Measurements from ENCODE around the gene MIXL1. TPM values are rescaled to one million over a fixed set of nuclear protein-coding genes. Genes with fewer than 3 reads are reported as not detected.

Gene MIXL1
- total RNA-seq, 1 experiment from 2014 or later, result not detected

- intact Hi-C loops (cut with micrococcal nuclease), result loop anchor here (5.0 kb wide), 1 partner anchor 55 kb away; no protein-coding TSS in a partner anchor
- peaks cover 16 to 38% of the 10 kb centered on the region in 2 experiments for H3K4me1 ChIP-seq (ENCODE audit: control insufficient read depth in 1 of 2, insufficient read depth in 2 of 2, low read length in 2 of 2)
- no peak overlapping the region for H3K9ac ChIP-seq (ENCODE audit: low read length)
- RAD21 ChIA-PET (ENCODE audit: low non-redundant PET in 1 of 2, low total read pairs in 2 of 2, uncharacterized antibody in 2 of 2, unreplicated experiment in 2 of 2), result no interaction called here
- no TSS peak for BruUV-seq (replicated peaks)
- peak; percentile 39 for DNase-seq (ENCODE audit: low read depth, low spot score)
- H3K9me2 ChIP-seq (ENCODE audit: insufficient read depth), result no peaks in the 10 kb centered on the region
- POLR2A ChIA-PET, result interaction anchor here (1.8 kb wide), 1 partner anchor 18 kb away, joined by 4 read pairs; no protein-coding TSS in a partner anchor
- H3K4me2 ChIP-seq (ENCODE audit: low read length), result peak overlapping the region; percentile 44
- ATAC-seq, result peak; percentile 43
- TF ChIP-seq EGR1 (IDR thresholded peaks at IDR 0.05; ENCODE audit: low read depth) (no peak), CBX3 (IDR thresholded peaks at IDR 0.05; ENCODE audit: low read depth) (0 out of 2 replicates have a peak, but pooled peaks have one; percentile 14), POLR2AphosphoS5 (IDR thresholded peaks at IDR 0.05; ENCODE audit: low read depth, low read length) (peak; percentile 47; the same call in 1 of the 2 replicates), CEBPB (IDR thresholded peaks at IDR 0.05; ENCODE audit: low read depth) (peak; percentile 73)
- TF ChIP-seq, protein P1, sequence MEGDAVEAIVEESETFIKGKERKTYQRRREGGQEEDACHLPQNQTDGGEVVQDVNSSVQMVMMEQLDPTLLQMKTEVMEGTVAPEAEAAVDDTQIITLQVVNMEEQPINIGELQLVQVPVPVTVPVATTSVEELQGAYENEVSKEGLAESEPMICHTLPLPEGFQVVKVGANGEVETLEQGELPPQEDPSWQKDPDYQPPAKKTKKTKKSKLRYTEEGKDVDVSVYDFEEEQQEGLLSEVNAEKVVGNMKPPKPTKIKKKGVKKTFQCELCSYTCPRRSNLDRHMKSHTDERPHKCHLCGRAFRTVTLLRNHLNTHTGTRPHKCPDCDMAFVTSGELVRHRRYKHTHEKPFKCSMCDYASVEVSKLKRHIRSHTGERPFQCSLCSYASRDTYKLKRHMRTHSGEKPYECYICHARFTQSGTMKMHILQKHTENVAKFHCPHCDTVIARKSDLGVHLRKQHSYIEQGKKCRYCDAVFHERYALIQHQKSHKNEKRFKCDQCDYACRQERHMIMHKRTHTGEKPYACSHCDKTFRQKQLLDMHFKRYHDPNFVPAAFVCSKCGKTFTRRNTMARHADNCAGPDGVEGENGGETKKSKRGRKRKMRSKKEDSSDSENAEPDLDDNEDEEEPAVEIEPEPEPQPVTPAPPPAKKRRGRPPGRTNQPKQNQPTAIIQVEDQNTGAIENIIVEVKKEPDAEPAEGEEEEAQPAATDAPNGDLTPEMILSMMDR (IDR thresholded peaks at IDR 0.05 in 2 of 3, conservative IDR thresholded peaks at IDR 0.05 in 1 of 3; ENCODE audit: borderline replicate concordance in 1 of 3, insufficient read depth in 1 of 3, low read depth in 2 of 3, low read length in 2 of 3), result peak; percentile 31 to 54 (median 49); a peak in 5 of 6 replicates
- no peak overlapping the region for H2AFZ ChIP-seq (ENCODE audit: low read depth, low read length, poor library complexity, severe bottlenecking)
- CTCF ChIA-PET, result interaction anchor here (0.6 to 3.6 kb wide), 7 partner anchors 15 to 117 kb away, joined by 3 to 20 read pairs (median 5); no protein-coding TSS in a partner anchor
- peaks cover 88% of the 10 kb centered on the region for H3K79me2 ChIP-seq (ENCODE audit: insufficient read depth, low read length)
- no peaks in the 10 kb centered on the region for H3K27me3 ChIP-seq (ENCODE audit: insufficient read depth, low read length)
- peaks cover 3% of the 10 kb centered on the region; the same call in 1 of the 2 replicates for H4K20me1 ChIP-seq (ENCODE audit: insufficient read depth)
- 0 out of 2 replicates have a peak overlapping the region, but pooled peaks have one; percentile 11 for H3K27ac ChIP-seq (ENCODE audit: low read depth, low read length)
- peaks cover 0 to 5% of the 10 kb centered on the region in 2 experiments; a peak in 1 of 4 replicates for H3K36me3 ChIP-seq (ENCODE audit: control insufficient read depth in 1 of 2, insufficient read depth in 2 of 2, low read length in 2 of 2)
- H3K4me3 ChIP-seq (replicated peaks in 1 of 2; ENCODE audit: low read depth in 1 of 2, low read length in 2 of 2), result no peak overlapping the region
- H3K9me3 ChIP-seq (ENCODE audit: control insufficient read depth in 1 of 2, insufficient read depth in 1 of 2, low read depth in 1 of 2, low read length in 2 of 2), result no peaks in the 10 kb centered on the region
Observed at GRCh38 chr1:226181996-226182714, 41.3 kb upstream of the MIXL1 start.

All from HCT116 (cell line).